Measurements from ENCODE around the gene MIER1.

Gene MIER1

DNA sequence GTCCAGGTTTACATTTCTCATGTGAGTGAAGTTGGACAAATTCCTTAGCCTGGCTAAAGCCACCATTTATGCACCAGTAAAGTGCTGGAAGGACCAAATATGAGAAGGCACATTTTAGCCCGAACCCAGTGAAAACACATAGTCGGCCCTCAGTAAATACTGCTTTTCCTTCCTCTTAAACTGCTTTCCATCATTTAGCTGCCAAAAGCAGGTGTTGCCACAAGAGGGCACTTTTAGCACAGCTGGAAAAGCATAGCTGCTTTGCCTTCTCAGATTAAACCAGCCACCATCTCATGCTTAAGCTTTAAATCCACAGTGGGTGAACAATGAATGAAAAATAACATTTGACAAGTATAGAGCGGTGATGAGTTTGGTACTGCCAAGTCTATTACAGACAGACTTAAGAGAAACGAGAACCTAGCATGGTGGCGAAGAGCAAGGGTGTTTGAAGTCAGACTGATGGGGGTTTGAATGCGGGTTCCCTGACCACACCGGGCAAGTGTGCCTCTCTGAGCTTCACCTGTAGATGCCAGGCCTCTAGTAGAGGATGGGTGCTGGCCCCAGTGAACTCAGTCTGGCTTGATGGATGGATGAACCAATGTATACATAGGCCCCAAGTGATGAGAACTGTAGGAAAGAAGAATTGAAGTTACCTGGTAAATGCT is 71.4 kb downstream of the MIER1 start:
- in situ Hi-C loops (cut with HindIII; ENCODE audit: low sequenced_read_pairs) = no loop called here

DNA sequence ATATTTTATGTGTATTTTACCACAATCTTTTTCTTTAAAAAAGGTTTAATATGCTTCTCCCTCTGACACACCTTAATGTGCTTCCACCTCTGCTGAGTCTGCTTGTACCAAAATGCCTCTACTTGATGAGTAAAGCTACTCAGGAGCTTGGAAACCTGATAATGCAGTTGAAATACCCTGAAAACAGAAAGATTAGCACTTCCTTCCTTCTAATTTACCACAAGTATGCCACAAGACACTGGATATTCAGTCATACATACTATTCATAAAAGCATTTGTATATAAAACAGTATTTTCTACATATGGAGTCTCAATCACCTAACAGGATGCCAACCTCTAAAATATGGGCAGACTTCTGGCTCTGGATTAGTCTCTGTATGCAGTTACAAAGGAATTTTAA is 74.2 kb downstream of the MIER1 start:
- in situ Hi-C loops (cut with HindIII; ENCODE audit: low sequenced_read_pairs) = no loop called here

DNA sequence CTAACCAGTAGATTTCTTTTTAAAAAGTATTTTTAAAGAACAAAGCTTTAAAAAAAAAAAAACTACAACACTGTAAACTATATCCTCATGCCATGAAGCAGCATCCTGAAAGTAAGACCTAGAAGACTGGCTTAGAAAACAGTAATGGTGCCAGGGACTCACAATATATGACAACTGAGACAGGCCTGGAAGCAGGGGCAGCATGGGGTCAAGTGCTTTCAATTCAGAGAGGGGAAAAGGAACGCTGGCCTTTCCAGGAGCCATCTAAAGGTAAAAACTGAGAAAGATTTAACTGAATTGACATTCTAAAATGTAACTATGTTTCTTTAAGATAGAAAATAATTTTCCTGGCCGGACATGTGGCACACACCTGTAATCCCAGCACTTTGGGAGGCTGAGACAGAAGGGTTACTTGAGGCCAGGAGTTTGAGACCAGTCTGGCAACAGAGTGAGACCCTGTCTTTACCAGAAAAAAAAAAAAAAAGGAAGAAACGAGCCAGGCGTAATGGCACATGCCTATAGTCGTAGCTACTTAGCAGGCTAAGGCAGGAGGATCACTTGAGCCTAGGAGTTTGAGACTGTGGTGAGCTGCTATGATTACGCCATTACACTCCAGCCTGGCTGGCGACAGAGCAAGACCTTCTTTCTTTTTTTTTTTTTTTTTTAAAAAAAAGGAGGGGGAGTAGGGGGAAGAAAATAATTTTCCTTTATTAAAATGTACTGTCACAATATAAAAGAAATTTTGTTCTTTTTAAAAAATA is 75.0 kb downstream of the MIER1 start:
- in situ Hi-C loops (cut with HindIII; ENCODE audit: low sequenced_read_pairs) = no loop called here

DNA sequence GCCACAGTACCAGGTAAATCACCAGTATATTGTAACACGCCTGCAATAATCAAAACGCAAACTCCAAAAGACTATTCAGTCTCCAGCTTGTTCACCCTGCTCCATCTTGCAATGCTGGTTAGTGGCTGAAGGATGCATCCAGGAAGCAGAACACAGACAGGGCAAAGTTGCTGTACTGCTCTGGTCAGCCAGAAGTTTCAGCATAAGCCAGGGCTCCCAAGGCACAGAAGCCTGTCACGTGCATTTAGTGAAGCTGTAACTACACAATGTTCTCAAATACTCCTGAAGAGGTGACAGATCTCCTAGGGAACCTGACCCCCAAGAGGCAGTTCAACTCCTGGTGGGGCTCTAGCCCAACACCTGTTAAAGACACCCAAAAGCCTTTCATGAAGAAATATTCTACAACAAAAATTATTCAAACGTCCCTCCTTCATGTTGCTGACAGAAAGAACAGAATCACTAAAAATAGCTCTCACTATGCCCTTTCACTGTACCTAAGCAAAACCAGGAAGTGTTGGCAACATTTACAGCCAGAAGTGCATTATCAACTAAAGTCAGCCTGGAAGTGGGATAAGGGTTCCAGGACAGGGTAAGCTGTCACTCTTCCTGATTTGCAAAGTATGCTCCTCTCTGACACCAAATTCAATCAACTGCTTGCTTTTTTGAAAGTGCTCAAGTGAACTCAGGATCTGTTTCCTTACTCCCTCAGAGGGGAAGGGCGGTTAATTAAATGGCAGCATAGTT is 77.1 kb downstream of the MIER1 start:
- in situ Hi-C loops (cut with HindIII; ENCODE audit: low sequenced_read_pairs) = no loop called here

DNA sequence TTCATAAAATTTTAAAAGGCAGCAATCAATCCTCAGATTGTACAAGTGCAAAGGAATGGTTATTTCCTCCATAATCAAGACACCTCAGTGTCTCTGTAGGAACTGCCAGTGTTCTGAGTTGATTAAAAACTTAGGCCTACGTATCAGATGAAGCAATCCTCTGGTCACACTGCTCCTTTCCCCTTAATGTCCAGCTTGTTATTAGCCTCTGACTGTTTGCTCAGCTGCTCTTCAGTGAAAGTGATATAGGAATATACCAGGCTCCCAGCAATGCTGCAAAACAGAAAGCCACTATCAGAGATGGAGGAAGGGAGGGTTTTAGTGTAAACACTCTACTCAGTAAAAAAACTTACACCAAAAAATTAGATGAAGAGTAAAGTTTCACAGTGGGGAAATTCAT is 79.4 kb downstream of the MIER1 start:
- in situ Hi-C loops (cut with HindIII; ENCODE audit: low sequenced_read_pairs) = no loop called here

DNA sequence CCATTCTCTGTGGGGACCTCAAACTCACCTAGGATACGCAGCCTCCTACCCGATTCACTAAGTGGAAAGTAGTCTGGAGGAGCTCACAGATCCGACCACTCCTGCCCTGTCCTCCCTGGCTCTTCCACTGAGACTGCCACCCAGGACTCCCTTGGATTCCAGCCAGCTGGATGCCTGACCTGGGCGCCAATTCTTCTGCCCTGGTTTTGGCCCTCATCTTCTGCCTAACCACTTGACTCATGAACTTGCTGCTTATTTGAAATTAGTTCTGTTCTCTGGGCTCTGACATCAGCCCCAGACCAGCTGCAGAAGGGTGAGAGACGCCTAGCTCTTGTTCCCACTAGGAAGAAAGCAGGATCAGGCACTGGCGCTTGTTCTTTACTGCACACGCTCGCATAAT is 80.3 kb downstream of the MIER1 start:
- in situ Hi-C loops (cut with HindIII; ENCODE audit: low sequenced_read_pairs) = no loop called here

DNA sequence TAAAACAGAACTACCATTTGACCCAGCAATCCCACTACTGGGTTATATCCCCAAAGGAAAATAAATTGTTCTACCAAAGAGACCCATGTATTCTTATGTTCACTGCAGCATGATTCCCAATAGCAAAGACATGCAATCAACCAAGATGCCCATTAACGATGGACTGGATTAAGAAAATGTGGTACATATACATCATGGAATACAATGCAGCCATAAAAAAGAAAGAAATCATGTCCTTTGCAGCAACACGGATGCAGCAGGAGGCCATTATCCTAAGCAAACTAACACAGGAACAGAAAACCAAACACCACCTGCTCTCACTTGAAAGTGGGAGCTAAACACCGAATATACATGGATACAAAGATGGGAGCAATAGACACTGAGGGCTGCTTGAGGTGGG is 85.0 kb downstream of the MIER1 start:
- in situ Hi-C loops (cut with HindIII; ENCODE audit: low sequenced_read_pairs) = no loop called here

DNA sequence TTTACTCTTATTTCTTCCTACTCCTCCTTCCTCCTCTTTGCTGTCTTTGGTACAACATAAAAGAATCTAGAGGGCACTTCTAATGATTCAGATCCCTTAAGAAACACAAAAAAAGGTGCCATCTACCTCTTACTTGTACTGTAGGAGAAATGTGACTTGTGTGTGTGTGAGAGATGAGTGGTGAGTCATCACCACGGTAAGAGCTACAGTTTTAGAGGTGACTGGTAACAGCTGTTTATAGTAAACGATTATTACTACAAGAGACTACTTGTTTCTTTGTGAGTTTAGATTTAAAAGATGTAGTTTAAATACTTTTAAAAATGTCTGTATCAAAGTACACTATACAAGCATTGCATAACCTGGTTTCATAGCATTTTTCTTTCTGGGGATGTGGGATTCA is 88.8 kb downstream of the MIER1 start:
- in situ Hi-C loops (cut with HindIII; ENCODE audit: low sequenced_read_pairs) = no loop called here

DNA sequence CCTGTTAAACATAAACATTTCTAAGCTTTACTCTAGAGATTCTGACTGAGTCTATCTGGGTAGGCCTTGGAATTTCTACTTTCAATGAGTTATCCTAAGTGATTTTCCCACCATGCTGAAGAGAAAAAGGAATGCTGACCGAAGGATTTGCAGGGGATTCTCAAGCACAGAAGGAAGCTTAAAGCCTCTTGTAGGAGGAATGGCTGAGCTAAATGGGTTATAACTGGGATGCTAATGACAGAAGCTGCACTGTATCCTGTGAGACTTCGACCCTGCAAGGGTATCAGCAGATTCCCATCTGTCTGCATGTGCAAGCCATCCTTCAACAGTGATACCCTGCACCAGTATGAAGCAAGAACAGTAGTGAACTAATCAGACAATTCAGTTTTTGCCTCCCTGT is 93.8 kb downstream of the MIER1 start:
- in situ Hi-C loops (cut with HindIII; ENCODE audit: low sequenced_read_pairs) = no loop called here

DNA sequence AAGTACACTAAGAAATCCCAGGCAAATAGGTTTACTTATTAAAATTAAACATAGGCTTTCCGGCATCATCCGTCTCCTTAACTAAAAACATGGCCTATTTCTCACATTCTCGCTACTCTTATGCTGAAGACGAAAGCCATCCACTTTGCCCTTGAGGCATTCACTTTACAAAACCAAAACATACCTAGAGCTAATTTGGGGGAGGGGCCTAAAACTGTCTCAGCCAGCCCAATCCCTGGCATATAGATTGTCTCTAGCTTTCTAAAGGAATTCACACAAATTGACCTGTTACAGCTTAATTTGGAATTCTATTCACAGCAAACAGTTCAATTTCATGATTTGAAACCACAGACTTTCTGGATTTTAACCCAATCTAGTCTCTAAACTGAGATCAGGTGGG is 94.3 kb downstream of the MIER1 start:
- in situ Hi-C loops (cut with HindIII; ENCODE audit: low sequenced_read_pairs) = no loop called here

DNA sequence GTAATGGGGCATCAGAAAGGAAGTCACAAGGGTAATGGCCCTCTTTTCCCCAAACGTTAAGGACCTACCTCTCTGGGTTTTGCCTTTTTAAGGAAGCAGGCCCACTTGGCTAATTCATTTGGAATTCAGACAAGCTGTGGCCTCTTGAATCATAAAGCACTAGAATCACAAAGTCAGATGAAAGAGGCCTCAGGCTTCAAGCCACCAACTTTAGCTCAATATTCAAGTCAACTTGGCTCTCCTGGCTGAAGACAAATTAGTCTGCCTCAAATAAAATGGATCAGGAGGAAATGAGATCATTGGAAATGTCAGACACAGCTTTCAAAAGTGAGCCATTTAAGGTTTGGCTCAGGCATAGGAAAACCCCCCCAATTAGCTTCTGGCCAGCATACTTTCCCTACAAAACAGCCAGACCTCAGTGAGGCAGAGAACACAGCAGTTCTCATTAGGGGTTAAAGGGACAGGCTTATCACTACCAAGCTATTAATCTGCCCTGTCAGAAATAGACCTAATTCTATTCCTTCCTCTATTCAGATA is 94.9 kb downstream of the MIER1 start:
- in situ Hi-C loops (cut with HindIII; ENCODE audit: low sequenced_read_pairs) = no loop called here

DNA sequence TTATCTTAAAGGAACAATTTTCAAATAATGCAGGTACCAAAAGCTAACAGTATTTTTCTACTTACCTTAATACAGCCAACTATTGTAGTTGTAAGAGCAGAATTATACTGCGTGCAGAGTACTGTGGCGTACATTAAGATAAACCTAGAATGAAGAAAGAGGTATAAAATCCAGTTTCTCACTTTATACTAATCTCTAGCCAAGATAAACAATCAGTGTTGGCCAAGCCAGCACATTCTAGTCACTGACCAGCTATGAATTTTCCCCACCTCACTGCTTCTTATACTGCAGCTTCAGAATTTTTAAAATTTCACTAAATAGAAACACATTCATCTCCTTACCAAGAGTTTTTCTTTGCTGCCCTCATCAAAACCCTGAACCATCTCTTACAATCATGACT is 95.5 kb downstream of the MIER1 start:
- in situ Hi-C loops (cut with HindIII; ENCODE audit: low sequenced_read_pairs) = no loop called here

DNA sequence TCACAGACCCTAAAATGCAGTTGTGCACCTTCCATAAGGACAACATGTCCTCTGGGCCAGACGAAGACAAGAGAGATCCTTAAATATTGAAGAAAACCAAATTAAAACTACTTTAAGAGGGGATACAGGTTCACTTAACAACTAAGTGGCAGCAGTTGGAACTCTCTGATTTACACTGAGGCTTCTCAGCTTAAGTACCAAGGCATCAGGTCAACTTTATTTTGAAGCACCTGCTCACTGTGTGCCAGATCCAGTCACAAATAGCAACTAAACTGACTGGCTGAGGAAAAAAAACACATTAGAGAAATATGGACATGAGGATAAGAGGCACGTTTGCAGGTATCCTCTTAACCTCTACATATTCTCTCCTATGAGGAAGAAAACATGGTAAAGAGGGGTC is 96.0 kb downstream of the MIER1 start:
- in situ Hi-C loops (cut with HindIII; ENCODE audit: low sequenced_read_pairs) = no loop called here

DNA sequence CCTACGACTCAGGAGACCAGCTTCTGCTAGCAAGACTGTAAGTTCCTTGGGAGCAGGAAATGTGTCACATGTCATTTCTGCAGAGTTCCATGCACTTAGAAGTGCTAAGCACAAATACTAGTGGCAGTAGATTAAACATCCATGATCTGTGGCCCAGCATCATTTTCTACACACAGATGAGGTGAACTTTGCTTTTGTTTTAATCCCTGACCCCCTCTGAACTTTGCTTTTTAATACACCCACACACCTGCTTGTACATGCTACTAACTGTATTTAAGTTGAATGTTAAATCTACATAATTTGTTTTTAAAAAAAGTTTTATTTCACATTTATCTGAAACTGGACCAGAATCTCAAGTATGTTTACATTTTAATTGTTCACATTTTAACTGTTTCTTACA is 104.7 kb downstream of the MIER1 start:
- in situ Hi-C loops (cut with HindIII; ENCODE audit: low sequenced_read_pairs) = loop anchor here (5.0 kb wide), 1 partner anchor 88 kb away; no protein-coding TSS in a partner anchor

DNA sequence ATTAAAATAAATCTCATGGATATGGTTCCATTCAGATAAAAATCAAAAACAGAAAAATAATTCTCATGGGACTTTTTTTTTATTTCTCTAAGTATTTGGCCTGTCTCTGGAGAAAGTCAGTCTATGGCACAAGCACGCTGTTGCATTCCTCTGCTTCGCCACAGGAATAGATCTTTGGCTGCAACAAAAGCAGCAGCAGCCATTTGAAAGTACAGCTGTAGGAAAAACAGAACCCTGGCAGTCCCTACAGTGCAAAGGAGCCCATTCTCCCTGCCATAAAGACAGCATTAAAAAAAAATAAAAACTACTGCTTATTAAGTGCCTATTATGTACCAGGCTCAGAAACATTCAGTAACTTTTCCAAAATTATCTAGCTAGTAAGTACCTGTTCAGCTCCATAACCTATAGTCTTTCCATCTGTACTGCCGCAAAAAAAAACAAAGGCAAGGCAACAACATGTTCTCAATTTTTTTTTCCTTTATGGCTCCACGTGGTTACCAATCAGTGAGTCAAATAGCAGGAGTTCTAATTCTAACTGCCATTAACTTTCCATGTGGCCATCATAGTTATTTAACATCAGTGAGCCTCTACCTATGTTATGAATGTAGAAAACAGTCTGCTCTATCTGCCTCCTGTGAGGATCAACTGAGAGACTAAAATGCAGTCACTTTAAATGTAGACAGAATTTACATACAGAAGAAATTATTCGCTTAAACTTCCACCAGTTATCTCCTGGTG is 106.5 kb downstream of the MIER1 start:
- in situ Hi-C loops (cut with HindIII; ENCODE audit: low sequenced_read_pairs) = no loop called here

DNA sequence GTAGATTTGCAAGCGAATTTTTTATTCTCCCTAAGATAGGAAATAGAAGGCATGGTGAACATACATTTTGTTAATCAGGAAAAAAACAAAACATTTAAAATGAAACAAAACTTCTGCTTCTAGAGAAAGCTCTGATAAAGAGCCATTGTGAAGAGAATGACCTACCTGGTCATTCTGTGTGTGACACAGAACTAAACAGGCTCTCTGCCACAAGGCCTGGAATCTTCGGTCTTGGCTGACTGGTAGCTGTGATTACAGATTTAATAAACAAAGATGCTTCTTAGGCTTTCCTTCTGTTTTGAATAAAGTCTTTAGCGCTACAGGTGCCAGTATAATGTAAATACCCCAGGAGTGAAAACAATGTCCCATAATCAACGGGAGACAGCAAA is 107.1 kb downstream of the MIER1 start:
- in situ Hi-C loops (cut with HindIII; ENCODE audit: low sequenced_read_pairs) = no loop called here

Data from endothelial cell of hepatic sinusoid (primary cell).